GM12892 (cell line): ENCODE results near the gene PRKAG2.

Experiments
- POLR2A ChIP-seq: IDR thresholded peaks from 2 replicates; pipeline ENCODE4 v1.6.1; 2011; ENCODE audit warnings: low read depth, low read length, control low read depth
- POLR2AphosphoS5 ChIP-seq: IDR thresholded peaks from 2 replicates; pipeline ENCODE4 v1.6.1; 2011; ENCODE audit warnings: low read depth, low read length, control low read depth
- TAF1 ChIP-seq: IDR thresholded peaks from 2 replicates; pipeline ENCODE4 v1.6.1; 2011; ENCODE audit warnings: low read depth, mild to moderate bottlenecking, control low read depth, low read length, borderline replicate concordance

GRCh38 chr7:151864081-151864480 is 12.8 kb downstream of the PRKAG2 start:
- TF ChIP-seq TAF1 (no peak), POLR2A (no peak), POLR2AphosphoS5 (no peak)
